Suprapubic skin (tissue), 4 donors: ENCODE results near the gene ST3GAL5. TPM values are rescaled to one million over a fixed set of nuclear protein-coding genes. Genes with fewer than 3 reads are reported as not detected.
"Not testable (repeated sequence)": the region's sequence is repeated elsewhere in the genome, so short reads cannot be mapped to it uniquely, and the experiment has no call there.

Source experiments
- DNase-seq, 2 donors: peaks; one replicate each; pipeline ENCODE4 v3.0.0-alpha.2; 2019; ENCODE audit warnings: low spot score in 2 of 2
- H3K27ac ChIP-seq: fragments of 200-600 bp; sonication (generic); one replicate; pipeline ENCODE4 v1.5.1; 2019
- H3K27me3 ChIP-seq: fragments of 200-600 bp; sonication (generic); one replicate; pipeline ENCODE4 v1.5.1; 2019
- H3K36me3 ChIP-seq: fragments of 200-600 bp; sonication (generic); one replicate; pipeline ENCODE4 v1.5.1; 2019
- H3K4me1 ChIP-seq: fragments of 200-600 bp; sonication (generic); one replicate; pipeline ENCODE4 v1.5.1; 2019
- H3K4me3 ChIP-seq: fragments of 200-600 bp; sonication (generic); one replicate; pipeline ENCODE4 v1.5.1; 2019; ENCODE audit warnings: mild to moderate bottlenecking
- H3K9me3 ChIP-seq: fragments of 200-600 bp; sonication (generic); one replicate; pipeline ENCODE4 v1.5.1; 2019
- CTCF ChIP-seq, 2 donors: fragments of 200-600 bp in 1 of 2; fragments of 450-650 bp in 1 of 2; sonication (generic) in 1 of 2; IDR thresholded peaks; one replicate each; pipeline ENCODE4 v1.5.1; 2016 to 2019; ENCODE audit warnings: antibody characterized with exemption in 2 of 2, mild to moderate bottlenecking in 1 of 2, moderate library complexity in 1 of 2
- EP300 ChIP-seq: sonication (generic); formaldehyde crosslinking; IDR thresholded peaks from one replicate; pipeline ENCODE4 v1.6.1; 2017; ENCODE audit warnings: antibody characterized with exemption
- POLR2A ChIP-seq, 2 donors: fragments of 450-650 bp; IDR thresholded peaks; one replicate each; pipeline ENCODE4 v1.6.1; 2017; ENCODE audit warnings: antibody characterized with exemption in 2 of 2, mild to moderate bottlenecking in 2 of 2, moderate library complexity in 2 of 2
- POLR2AphosphoS5 ChIP-seq, 3 donors: sonication (generic); formaldehyde crosslinking; IDR thresholded peaks; one replicate each; pipeline ENCODE4 v1.6.1; 2017; ENCODE audit warnings: antibody characterized with exemption in 3 of 3
- WGBS: methylation state at CpG from one replicate; pipeline ENCODE4 v1.1.5; 2018; 5-methylcytosine and 5-hydroxymethylcytosine counted together
- total RNA-seq, 4 donors: library from RNA; depleted of rRNA; stranded (reverse); fragments of >200 nt; gene quantifications; one replicate each; pipeline ENCODE4 v1.1.0, GENCODE V29; 2016

ST3GAL5 gene
- total RNA-seq, 4 donors from 2014 or later = 9.5 to 17.8 (median 14.8) TPM

- Histone ChIP-seq H3K27me3 (no peaks in the 10 kb centered on the region), H3K27ac (no peak overlapping the region), H3K4me1 (peaks cover 2% of the 10 kb centered on the region), H3K4me3 (no peak overlapping the region), H3K9me3 (no peaks in the 10 kb centered on the region), H3K36me3 (no peaks in the 10 kb centered on the region)
- no peak for TF ChIP-seq CTCF (IDR thresholded peaks at IDR 0.05)
- no peak for TF ChIP-seq EP300
- TF ChIP-seq POLR2AphosphoS5 (IDR thresholded peaks at IDR 0.05) = no peak
- TF ChIP-seq POLR2A (IDR thresholded peaks at IDR 0.05) = no peak
- no peak for DNase-seq
- WGBS = 97% methylated on average over 1 of the region's 1 CpG
Observed at GRCh38 chr2:85898881-85899280, 10.1 kb upstream of the ST3GAL5 start.

DNA sequence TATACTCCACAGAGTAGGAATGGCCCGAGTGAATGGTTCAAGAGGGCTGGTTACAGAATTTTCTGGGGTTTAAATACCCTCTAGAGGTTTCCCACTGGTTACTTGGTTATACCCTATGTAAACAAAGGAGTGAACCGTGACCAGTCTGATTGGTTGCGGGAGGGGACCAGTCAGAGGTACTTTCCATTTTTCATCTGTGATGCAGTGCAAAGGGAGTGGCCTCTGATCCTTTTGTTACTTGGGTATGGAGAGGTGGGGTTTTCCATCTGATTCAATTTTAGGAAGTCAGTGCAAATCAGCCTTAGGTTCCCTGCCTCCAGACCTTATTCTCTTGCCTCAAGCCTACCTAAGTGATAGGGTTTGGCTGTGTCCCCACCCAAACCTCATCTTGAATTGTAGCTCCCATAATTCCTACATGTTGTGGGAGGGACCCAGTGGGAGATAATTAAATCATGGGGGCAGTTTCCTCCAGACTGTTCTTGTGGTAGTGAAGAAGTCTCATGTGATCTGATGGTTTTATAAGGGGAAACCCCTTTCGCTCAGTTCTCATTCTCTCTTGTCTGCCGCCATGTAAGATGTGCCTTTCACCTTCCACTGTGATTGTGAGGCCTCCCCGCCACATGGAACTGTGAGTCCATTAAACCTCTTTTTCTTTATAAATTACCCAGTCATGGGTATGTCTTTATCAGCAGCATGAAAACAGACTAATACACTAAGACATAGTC lies 5.9 kb upstream of the ST3GAL5 start:
- H3K36me3 ChIP-seq, H3K27ac ChIP-seq, DNase-seq, H3K27me3 ChIP-seq, H3K4me3 ChIP-seq, H3K9me3 ChIP-seq: not testable (repeated sequence)
- 90% methylated on average over 6 of the region's 6 CpGs for WGBS
- peaks cover 35% of the 10 kb centered on the region for H3K4me1 ChIP-seq

DNA sequence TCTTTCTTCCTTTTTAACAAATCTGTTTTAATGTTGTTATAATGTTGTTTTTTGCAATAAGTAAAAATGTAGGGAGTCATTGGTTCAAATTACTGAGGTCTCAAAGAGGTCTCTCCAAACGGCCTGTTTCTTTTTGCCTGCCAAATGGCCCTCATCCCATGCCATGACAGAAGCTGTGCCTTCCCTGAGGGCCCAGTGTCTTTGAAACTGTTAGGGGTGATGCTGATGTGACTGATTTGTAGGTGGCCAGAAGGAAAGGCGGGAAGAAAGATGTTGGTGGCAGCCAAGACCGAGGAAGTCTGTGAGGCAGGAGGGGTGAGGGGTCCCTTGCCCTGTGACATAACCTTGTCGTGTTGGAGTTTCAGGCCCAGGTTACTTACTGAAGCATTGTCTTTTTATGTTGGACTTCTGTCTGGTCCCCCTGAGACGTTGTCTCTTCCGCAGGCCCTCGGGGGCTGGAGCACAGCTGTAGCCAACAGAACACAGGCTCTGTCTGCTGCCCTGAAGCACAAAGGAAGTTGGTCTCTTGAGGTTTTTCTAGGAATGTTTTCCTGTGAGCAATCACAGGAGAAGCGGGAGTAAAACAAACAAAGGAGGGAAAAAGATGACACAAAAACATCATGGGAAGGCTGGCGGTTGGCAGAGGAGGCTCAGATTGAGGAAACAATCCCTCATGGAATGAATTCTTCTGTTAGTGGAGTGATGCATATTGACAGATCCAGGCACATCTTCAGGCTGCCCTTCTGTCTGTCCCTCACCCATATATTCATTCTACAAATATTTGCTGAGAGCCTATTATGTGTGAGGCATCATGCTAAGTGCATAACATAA lies 4.9 kb upstream of the ST3GAL5 start:
- Histone ChIP-seq H3K27ac (no peak overlapping the region), H3K27me3 (no peaks in the 10 kb centered on the region), H3K9me3 (no peaks in the 10 kb centered on the region), H3K4me1 (peaks cover 40% of the 10 kb centered on the region), H3K36me3 (no peaks in the 10 kb centered on the region), H3K4me3 (no peak overlapping the region)
- no peak for DNase-seq
- no peak for TF ChIP-seq EP300
- no peak for TF ChIP-seq CTCF (IDR thresholded peaks at IDR 0.05)
- no peak for TF ChIP-seq POLR2A (IDR thresholded peaks at IDR 0.05)
- TF ChIP-seq POLR2AphosphoS5 (IDR thresholded peaks at IDR 0.05) = no peak
- 53% methylated on average over 9 of the region's 9 CpGs for WGBS

GRCh38 chr2:85892216-85892944 lies 3.6 kb upstream of the ST3GAL5 start:
- Histone ChIP-seq H3K4me3 (no peak overlapping the region), H3K9me3 (no peaks in the 10 kb centered on the region), H3K27ac (no peak overlapping the region), H3K4me1 (peaks cover 53% of the 10 kb centered on the region), H3K36me3 (no peaks in the 10 kb centered on the region), H3K27me3 (no peaks in the 10 kb centered on the region)
- WGBS = 84% methylated on average over 5 of the region's 5 CpGs
- no peak for DNase-seq
- TF ChIP-seq CTCF (IDR thresholded peaks at IDR 0.05) (no peak), EP300 (no peak), POLR2AphosphoS5 (IDR thresholded peaks at IDR 0.05) (no peak)

- peak overlapping the region; percentile 93 for H3K27ac ChIP-seq
- peak overlapping the region; percentile 95 for H3K4me3 ChIP-seq
Observed at GRCh38 chr2:85890522-85891176, 1.9 kb upstream of the ST3GAL5 start.

More at GRCh38 chr2:85890522-85891176, 1.9 kb upstream of the ST3GAL5 start:
- Histone ChIP-seq H3K27me3 (no peaks in the 10 kb centered on the region), H3K9me3 (no peaks in the 10 kb centered on the region), H3K4me1 (peaks cover 70% of the 10 kb centered on the region), H3K36me3 (no peaks in the 10 kb centered on the region)
- TF ChIP-seq POLR2AphosphoS5 (IDR thresholded peaks at IDR 0.05) (no peak), CTCF (IDR thresholded peaks at IDR 0.05) (no peak), POLR2A (IDR thresholded peaks at IDR 0.05) (no peak), EP300 (no peak)
- no peak for DNase-seq
- 76% methylated on average over 5 of the region's 5 CpGs for WGBS
